M059J (cell line): Measurements from ENCODE around the gene PSMD9. TPM values are rescaled to one million over a fixed set of nuclear protein-coding genes. Genes with fewer than 3 reads are reported as not detected.
"Not testable (repeated sequence)": the region's sequence is repeated elsewhere in the genome, so short reads cannot be mapped to it uniquely, and the experiment has no call there.

Experiments used
- DNase-seq: peaks from one replicate; pipeline ENCODE4 v3.0.0-alpha.2; 2012; ENCODE audit warnings: low read depth
- total RNA-seq: library from RNA; depleted of rRNA; stranded (reverse); fragments of >200 nt; shearing (Covaris generic); gene quantifications from 2 replicates; pipeline ENCODE4 v1.2.3, GENCODE V29; 2014; rRNA removed

The PSMD9 gene
- 65.7 and 73.8 TPM in 2 replicates for total RNA-seq

- DNase-seq = peak; percentile 94
Measured at GRCh38 chr12:121888478-121889273, at the start of gene PSMD9. TSS of gene PSMD9 (plus strand) at chr12:121888790. CDS start at chr12:121888857, 67 bp downstream.

GRCh38 chr12:121839106-121839992 lies 49.2 kb upstream of the PSMD9 start:
- DNase-seq = peak; percentile 95

GRCh38 chr12:121839993-121840761 lies 48.4 kb upstream of the PSMD9 start:
- no peak for DNase-seq

GRCh38 chr12:121843236-121843982 lies 45.2 kb upstream of the PSMD9 start:
- no peak for DNase-seq

- no peak for DNase-seq
Measured at GRCh38 chr12:121845701-121846100, 42.9 kb upstream of the PSMD9 start.

GRCh38 chr12:121849211-121849610 lies 39.4 kb upstream of the PSMD9 start:
- DNase-seq = no peak

- no peak for DNase-seq
Measured at GRCh38 chr12:121849665-121850064, 38.9 kb upstream of the PSMD9 start.

- DNase-seq = not testable (repeated sequence)
Measured at GRCh38 chr12:121852392-121852791, 36.2 kb upstream of the PSMD9 start.

- DNase-seq = no peak
Measured at GRCh38 chr12:121857322-121858246, 31.0 kb upstream of the PSMD9 start.

- no peak for DNase-seq
Measured at GRCh38 chr12:121858318-121858661, 30.3 kb upstream of the PSMD9 start.

GRCh38 chr12:121858662-121859572 lies 29.7 kb upstream of the PSMD9 start, which contains the start of gene HPD:
TSS of gene HPD (minus strand) at chr12:121858859. CDS start at chr12:121858823, 36 bp downstream.
- DNase-seq = peak; percentile 94

- DNase-seq = peak; percentile 42
Measured at GRCh38 chr12:121860257-121860656, 28.3 kb upstream of the PSMD9 start.

GRCh38 chr12:121860699-121861098 lies 27.9 kb upstream of the PSMD9 start:
- DNase-seq = not testable (repeated sequence)

- peak; percentile 75 for DNase-seq
Measured at GRCh38 chr12:121861636-121862254, 26.8 kb upstream of the PSMD9 start.

- no peak for DNase-seq
Measured at GRCh38 chr12:121866331-121866730, 22.3 kb upstream of the PSMD9 start.

- not testable (repeated sequence) for DNase-seq
Measured at GRCh38 chr12:121869229-121869628, 19.4 kb upstream of the PSMD9 start.

GRCh38 chr12:121871467-121871866 lies 17.1 kb upstream of the PSMD9 start:
- DNase-seq = no peak

- DNase-seq = peak; percentile 63
Measured at GRCh38 chr12:121872546-121873215, 15.9 kb upstream of the PSMD9 start.
